ENCODE measurements around the gene RAPGEF6.

The RAPGEF6 gene

DNA sequence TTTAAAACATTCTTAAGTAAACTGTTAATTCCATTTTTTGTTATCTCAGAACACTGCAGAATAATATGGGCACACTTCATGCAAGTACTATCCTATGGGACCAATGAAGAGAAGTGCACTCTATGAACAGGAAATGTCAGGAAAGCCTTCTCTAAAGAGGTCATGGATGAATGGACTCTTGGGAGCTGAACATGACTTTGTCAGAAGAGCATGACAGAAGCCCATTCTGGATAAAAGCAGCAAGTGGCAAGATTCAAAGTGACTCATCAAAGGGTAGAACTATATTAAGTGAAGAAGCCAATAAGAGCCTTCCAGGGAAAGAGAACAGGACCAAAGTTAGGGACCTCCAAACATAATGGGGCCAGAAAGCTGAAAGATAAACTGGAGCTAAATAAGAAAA, 94.0 kb downstream of the RAPGEF6 start:
- DNase-seq = no peak

DNA sequence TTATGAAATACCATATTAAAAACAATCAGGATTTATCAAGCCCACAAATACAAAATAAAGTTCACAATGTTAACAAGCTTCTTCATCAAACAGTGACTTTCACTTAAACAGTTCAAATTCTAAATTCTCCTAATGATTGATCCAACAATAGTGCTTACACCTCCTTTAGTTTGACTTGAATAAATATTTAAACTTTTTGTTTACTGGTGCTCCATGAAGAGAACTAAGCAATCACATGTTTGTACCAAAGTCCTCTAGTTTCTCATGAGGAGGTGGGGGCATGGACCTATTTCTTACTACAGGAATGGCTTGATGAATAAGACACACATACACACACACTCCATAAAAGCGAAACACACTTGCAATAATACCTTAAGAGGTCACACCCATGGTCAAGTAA, 95.8 kb downstream of the RAPGEF6 start:
- DNase-seq = no peak

DNA sequence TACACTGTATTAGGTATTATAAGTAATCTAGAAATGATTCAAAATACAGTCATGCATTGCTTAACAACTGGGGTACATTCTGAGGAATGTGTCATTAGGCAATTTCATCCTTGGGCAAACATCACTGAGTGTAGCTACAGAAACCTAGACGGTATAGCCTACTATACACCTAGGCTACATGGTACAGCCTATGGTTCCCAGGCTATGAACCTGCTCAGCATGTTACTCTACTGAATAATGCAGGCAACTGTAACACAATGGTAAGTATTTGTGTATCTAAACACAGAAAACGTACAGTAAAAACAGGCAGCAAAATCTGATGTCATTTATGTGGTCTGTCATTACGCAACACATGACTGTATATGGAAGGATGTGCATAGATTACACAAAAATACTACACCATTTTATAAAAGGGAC, 96.8 kb downstream of the RAPGEF6 start:
- DNase-seq = no peak

DNA sequence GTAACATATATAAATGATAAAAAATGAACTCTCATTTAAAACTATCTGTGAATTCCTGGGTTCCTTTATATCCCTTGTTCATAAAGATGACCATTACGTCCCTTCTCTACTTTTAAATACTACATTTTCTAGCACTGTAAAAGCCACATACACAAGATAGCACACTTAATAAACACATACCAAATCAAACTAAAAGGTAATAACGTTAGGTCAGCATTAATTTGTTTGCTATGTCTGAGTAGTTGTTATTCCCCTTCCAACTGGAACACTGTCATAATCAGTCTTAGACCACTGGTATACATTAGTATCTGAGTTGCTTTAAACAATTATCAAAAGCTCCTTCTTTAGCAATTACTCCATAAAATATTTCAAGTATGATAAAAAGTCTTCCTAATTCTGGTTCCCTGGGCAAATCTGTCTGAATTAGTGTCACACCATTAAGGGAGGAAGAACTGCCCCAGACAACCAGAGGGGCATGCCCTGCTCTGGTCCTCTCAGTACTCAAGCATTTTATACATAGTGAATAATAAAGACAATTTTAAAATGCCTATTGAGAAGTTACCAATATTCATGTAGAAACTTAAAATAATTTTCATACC, 98.1 kb downstream of the RAPGEF6 start:
- no peak for DNase-seq

DNA sequence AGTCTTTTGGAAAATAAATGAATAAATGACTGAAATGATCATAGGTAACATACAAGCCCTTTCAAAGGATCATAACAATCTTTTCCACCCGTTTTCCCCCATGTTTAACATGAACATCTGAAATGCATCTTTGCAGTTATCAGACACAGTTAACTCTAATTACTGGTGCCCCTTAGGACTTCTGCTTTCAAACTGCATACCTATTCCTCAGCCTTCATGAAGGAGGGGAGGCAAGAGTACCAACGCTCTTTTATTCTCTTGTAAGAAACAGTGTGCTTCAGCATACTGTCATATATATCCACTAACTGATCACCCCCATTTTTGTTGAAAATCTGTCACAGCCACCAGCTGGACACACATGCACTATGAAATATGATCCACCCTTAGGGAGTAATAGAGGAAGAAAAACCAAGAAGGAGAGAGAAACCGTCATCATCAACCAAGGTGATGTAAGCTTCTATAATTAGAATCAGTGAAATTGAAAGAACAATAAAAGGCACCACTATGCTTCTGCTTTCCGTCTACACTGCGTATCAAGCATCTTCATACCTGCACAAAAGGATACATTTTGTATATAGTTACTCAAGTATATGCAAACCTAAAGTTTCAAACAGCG, 98.7 kb downstream of the RAPGEF6 start:
- DNase-seq = no peak

DNA sequence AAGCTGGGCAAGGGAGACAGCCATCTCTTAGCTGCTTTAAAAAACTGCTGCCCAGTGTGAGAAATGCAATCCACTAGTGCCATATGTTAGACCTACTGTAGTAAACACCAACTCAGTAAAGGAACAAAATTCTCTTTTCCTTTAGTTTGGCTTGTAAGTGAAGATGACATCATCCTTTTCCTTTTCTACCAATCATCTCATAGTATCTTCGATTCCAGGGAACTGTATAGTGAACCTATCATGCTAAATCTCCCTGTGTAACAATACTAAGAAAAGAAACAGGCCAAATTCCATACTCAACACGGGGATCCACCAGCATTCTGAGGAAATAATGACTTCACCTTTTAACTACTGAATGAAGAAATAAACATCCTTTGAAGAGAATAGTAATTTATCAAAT, 100.1 kb downstream of the RAPGEF6 start:
- no peak for DNase-seq

DNA sequence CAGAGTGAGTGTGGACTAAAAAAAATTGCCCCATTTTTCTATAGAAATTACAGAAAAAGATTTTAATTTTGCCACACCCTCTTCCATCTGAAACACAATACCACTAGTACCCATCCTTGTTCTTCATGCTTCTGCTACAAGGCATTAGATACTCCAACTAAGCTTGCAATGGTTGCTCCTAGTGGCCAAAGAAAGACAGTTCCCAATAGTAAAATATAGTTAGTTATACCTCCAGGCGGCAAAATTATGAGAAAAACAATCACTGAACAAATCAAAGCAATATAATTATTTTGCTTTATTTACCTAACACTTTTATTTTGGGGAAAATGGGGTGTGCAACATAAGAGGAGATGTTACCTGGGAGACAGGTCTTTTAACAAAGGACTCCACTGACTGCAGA, 101.2 kb downstream of the RAPGEF6 start:
- no peak for DNase-seq

DNA sequence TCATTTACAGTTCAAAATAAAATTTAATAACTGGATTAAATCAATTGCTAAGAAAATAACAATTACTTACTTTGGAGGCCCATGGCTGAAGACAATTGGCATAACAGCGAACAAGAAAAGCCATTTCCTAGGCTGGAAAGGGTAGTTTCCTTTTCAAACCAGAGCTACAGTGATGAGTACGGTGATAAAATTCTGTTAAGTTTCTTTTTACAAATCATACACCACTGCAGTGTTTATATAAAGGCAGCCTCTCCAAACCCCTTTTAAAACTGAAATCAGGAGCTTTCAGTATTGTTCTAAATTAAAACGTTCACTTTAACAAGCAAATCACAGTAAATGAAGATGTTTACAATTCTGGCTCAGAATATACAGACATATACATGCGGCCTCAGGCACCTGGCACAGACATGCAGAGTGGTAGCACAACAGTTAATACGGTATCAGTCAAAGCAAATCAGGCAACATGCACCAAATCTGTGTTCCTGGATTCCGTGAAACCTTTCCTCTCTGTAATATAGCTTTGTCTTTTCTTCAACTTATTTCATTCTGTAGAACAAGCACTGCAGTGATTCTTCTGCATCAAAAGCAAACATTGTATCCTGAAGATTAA, 102.9 kb downstream of the RAPGEF6 start:
- no peak for DNase-seq

DNA sequence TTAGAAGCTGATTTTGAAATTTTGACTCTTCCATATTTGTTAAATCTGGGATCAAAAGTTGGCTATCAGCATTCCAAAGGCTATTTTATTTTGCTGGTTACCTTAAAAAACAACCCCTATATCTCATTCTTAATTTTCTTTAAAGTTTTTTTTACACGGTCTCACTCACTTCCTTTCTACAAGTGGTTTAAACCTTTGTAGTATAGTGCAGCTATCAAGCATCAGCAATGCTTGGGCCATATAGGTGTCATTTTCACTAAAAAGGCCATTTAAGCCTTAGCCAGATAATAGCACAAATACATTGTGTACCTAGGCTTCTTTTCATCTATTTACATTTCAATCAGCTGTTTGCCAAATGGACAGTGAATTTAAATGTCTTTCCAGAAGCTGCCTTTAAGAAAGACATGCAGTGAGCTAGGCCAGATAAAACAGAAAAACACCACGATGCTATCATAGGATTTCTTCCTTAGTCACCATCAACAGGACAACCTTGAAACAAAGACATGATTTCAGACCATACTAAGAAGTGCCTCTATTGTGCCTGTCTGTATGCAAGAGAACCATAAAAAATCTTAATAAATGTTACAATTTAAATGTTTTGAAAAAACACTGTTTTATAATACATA, 104.2 kb downstream of the RAPGEF6 start:
- DNase-seq = no peak

DNA sequence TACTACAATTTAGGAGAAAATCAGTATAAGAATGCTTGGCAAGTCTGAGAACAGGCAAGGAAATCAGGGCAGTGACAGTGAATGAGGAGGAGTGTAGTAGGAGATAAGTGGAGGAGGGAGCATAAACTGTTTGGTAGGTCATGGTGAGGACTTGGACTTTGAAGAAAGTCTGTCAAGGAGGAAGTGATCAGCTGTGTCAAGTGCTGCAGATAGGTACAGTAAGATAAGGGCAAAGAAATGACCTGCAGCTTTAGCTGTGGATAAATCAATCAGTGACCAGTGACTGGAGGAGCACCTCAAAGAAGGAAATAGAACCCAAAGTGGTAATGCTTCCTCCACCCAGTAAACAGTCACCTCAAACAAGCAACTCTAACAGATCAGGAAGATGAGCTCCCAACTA, 106.3 kb downstream of the RAPGEF6 start:
- no peak for DNase-seq

DNA sequence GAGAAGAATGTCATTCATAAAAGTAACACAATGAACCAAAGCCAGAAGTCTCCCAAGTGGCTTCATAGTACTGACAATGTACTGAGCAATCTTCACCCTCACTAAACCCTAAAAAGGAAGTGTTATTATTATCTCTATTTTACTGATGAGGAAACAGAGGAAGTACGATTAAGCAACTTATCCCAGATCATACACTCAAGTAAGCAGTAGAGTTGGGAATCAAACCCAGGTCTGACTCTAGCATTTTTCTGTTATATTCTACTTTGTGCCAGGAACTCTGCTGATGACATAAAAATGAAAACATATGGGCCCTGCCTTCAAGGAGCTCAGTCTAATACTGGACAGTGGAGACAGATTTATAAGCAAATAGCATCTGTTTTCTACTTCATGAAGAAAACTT, 109.2 kb downstream of the RAPGEF6 start:
- DNase-seq = no peak

DNA sequence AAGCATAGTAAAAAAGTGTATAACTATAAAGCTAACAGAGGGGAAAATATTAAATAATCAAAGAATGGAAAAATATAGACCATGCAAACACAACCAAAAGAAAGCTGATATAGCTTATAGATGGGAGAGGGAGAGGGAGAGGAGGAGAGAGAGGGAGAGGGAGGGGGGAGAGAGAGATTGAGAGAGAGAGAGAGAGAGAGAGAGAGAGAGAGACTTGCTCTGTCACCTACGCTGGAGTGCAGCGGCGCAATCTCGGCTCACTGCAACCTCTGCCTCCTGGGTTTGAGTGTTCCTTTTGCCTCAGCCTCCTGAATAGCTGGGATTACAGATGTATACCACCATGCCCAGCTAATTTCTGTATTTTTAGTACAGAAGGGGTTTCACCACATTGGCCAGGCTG, 110.6 kb downstream of the RAPGEF6 start:
- DNase-seq = no peak

DNA sequence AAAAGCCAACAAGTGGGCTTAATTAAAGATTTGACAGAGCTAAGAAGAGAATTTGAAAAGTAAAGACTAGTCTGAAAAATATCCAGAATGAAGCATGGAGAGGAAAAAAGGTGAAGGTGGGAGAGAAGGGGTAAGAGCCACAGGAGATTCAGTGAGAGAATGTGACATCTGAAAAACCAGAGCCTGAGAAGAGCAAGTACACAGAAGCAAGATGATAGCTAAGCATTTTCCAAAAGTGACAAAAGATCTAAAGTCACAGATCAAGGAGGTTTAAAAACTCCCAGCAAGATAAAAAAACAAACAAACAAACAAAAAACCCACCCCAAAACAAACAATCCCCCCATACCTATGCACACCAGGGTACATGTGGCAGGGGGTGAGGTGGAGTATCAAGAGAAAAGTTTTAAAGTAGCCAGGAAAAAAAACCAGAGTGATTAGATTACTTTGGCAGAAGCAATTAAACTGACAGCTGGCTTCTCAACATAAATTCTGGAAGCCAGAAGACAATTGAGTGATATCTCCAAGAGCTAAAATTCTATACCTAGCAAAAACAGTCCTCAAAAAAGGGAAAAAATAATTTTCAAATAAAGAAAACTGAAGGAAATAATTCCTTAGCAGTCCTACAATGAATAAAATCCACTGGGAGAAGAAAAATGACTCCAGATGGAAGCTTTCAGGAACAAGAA, 111.4 kb downstream of the RAPGEF6 start:
- no peak for DNase-seq

DNA sequence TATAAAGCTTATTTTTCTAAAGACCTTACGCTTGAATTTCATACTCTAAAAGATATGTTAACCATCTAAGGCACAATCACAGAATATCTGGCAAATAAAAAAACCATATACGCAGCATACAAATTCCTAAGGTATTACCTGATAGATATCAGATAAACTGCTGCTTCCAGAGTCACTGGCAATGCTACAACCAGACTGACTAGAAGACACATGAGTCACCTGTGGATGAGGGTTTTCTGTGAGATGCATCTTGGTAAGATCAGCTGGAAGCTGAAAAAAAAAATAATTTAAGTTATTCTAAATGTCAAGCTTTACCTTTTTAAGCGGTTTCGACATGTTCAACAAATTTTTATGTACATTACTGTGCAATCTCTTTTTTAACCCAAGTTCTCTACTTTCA, 113.8 kb downstream of the RAPGEF6 start:
- no peak for DNase-seq

DNA sequence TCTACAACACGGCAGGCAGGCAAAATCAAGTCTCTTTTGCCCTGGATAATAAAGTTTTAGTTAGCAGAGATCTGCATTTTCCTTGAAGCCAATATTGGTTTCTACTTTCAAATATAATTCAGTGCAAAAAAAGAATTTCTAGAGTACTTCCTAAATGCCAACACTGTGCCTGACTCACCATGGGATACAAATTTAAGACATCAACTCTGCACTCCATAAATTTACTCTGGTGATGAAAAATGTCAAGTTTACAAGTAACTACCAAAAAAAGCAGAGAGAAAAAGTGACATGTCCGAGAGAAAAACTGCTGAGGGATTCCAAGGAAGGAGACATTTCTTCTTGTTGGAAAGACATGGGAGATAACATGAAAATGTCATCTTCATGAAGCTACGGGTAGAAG, 119.7 kb downstream of the RAPGEF6 start:
- no peak for DNase-seq

DNA sequence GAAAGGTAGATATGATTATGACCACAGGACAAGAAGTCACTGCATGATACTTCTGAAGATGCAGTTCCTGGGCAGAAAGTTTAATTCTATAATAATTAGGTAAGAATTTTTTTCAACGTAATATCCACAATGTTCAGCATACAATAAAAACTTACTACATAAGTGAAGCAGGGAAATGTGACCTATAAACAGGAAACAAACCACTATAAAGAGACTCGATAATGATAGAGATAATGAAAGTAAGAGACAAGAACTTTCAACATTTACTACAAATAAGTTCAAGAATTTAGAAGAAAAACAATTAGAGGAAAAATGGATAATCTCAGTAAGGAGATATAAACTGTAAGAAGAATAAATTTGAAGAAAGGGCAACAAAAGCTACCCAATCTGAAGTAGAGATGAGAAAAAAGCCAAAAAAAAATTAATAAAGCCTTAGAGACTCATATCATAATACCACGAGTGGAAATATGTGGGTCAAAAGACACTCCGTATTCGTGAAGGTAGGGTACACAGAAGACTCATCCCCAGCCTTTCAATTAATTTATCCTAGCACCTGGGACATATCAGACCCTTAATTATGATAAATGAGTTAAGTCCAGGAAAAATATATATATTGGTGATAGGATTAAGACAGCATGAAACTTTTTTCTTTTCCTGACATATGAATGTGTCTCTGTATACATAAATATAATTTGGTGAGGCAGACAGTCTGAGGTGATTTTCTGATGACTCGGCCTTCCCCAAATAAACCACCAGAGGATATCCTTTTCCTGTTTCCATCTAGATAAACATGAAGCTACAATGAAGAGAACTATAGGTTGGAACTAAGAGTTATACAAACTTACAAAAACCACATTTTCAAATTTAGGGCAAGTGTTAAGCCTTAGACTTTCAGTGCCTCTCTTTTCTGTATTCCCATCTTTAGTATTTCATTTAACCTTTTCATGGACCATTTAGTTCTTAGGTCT, 120.4 kb downstream of the RAPGEF6 start:
- DNase-seq = no peak

DNA sequence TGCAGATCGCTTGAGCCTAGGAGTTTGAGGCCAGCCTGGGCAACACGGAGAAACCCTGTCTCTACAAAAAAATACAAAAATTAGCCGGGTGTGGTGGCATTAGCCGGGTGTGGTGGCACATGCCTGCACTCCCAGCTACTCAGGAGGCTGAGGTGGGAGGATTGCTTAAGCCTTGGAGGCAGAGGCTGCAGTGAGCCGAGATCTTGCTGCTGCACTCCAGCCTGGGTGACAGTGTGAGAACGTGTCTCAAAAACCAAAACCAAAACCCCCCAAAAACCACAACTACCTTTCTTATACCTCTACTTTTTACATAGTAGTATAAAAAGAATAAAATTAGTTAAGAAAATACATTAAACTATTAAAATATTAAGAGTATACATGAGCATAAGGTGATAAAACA, 121.2 kb downstream of the RAPGEF6 start:
- no peak for DNase-seq

DNA sequence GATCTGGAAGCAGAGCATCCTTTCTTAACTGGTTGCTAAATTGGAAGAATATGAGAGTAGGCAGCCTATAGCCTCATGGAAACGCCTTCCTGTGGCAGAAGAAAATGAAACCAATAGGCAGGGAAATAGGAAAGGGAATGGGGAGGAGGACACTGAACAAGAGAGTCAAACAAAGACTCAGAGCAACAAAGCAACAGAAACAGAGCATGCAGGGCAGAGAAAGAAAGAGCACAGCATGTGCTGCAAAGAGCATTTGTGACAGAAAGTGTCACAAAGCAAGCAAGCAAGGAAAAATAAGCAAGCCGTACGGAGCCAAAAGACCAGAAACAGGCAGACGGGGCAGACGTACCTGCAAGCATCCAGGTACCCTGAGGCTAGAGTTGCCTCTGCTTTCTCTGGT, 123.1 kb downstream of the RAPGEF6 start:
- no peak for DNase-seq

DNA sequence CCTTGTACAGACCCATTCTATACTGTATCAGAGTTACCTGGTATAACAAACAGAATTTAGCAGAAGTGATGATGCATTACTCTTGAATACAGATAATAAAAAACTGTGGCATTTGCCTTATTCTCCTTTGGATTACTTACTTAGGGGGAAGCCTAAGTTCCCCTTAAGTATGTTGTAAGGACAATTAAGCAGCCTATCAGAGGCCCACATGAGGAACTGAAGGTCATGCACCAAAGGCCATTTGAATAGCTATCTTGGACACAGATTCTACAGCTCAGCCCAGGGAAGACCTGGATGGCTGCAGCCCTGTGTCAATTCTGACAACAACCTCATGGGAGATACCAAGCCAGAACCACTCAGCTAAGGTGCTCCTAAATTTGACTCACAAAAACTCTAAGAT, 125.2 kb downstream of the RAPGEF6 start:
- DNase-seq = no peak

DNA sequence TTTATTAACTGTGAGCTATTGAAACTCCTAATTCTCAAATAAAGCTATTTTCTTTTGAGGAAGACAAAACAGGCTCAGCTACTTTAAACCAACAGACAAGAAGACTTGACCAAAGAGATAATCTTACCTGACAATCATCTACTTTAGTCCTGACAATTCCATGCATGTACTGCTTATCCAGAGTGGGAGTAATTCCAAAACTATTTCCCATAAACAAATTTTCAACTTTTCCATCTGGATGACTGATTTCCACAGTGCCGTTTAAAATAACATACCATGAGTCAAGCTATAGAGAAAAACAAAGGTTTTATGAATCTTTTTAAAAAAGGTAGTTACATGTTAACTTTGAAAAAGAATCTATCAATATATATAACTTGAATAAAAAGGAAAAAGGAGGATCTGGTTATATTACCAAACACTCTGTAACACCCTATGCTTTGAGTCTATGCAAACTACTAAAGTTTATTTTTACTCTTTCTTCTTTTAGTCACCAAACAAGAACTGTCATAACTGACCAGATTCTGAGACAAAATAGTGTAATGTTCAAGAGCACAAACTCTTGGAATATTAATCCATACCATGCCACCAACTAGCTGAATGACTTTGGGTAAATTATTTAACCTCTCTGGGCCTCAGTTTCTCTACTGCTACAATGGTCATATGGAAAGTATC, 129.7 kb downstream of the RAPGEF6 start:
- DNase-seq = no peak

DNA sequence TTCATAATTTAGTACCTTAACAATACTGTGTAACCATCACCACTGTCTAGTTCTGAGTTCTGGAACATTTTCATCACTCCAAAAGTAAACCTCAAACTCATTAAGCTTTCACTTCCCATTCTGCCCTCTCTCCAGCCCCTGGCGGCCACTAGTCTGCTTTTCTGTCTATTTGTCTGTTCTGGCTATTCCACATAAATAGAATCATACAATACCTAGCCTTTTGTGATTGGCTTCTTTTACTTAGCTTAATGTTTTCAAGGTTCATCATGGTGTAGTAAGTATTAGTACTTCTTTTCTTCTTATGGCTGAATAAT, 138.7 kb downstream of the RAPGEF6 start:
- no peak for DNase-seq

All from activated gamma-delta T cell (primary cell).